Measurements from ENCODE around the gene SATL1. TPM values are rescaled to one million over a fixed set of nuclear protein-coding genes. Genes with fewer than 3 reads are reported as not detected.

Gene SATL1
- total and polyA plus RNA-seq, 2 experiments from 2014 or later, result 0.14 to 0.68 TPM

DNA sequence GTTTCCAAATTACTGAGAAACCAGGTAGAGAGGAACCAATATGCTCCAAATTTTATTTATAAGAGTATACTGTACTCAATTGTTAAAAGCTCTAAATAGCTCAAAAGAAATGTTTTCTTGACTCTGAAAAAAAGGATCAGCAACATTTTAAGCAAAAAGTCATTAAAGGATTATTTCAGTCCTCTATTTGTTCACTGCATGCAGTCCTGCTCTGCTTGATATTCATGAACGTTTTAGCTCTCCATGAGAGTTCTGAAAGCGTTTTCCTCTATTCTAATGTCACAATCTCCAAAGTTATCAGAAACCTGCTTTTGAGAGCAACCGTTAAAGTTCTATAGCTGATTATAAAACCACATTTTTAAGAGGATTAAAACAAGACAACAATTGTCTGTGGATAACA is 129.4 kb downstream of the SATL1 start (continued):
- TF ChIP-seq, protein P1, sequence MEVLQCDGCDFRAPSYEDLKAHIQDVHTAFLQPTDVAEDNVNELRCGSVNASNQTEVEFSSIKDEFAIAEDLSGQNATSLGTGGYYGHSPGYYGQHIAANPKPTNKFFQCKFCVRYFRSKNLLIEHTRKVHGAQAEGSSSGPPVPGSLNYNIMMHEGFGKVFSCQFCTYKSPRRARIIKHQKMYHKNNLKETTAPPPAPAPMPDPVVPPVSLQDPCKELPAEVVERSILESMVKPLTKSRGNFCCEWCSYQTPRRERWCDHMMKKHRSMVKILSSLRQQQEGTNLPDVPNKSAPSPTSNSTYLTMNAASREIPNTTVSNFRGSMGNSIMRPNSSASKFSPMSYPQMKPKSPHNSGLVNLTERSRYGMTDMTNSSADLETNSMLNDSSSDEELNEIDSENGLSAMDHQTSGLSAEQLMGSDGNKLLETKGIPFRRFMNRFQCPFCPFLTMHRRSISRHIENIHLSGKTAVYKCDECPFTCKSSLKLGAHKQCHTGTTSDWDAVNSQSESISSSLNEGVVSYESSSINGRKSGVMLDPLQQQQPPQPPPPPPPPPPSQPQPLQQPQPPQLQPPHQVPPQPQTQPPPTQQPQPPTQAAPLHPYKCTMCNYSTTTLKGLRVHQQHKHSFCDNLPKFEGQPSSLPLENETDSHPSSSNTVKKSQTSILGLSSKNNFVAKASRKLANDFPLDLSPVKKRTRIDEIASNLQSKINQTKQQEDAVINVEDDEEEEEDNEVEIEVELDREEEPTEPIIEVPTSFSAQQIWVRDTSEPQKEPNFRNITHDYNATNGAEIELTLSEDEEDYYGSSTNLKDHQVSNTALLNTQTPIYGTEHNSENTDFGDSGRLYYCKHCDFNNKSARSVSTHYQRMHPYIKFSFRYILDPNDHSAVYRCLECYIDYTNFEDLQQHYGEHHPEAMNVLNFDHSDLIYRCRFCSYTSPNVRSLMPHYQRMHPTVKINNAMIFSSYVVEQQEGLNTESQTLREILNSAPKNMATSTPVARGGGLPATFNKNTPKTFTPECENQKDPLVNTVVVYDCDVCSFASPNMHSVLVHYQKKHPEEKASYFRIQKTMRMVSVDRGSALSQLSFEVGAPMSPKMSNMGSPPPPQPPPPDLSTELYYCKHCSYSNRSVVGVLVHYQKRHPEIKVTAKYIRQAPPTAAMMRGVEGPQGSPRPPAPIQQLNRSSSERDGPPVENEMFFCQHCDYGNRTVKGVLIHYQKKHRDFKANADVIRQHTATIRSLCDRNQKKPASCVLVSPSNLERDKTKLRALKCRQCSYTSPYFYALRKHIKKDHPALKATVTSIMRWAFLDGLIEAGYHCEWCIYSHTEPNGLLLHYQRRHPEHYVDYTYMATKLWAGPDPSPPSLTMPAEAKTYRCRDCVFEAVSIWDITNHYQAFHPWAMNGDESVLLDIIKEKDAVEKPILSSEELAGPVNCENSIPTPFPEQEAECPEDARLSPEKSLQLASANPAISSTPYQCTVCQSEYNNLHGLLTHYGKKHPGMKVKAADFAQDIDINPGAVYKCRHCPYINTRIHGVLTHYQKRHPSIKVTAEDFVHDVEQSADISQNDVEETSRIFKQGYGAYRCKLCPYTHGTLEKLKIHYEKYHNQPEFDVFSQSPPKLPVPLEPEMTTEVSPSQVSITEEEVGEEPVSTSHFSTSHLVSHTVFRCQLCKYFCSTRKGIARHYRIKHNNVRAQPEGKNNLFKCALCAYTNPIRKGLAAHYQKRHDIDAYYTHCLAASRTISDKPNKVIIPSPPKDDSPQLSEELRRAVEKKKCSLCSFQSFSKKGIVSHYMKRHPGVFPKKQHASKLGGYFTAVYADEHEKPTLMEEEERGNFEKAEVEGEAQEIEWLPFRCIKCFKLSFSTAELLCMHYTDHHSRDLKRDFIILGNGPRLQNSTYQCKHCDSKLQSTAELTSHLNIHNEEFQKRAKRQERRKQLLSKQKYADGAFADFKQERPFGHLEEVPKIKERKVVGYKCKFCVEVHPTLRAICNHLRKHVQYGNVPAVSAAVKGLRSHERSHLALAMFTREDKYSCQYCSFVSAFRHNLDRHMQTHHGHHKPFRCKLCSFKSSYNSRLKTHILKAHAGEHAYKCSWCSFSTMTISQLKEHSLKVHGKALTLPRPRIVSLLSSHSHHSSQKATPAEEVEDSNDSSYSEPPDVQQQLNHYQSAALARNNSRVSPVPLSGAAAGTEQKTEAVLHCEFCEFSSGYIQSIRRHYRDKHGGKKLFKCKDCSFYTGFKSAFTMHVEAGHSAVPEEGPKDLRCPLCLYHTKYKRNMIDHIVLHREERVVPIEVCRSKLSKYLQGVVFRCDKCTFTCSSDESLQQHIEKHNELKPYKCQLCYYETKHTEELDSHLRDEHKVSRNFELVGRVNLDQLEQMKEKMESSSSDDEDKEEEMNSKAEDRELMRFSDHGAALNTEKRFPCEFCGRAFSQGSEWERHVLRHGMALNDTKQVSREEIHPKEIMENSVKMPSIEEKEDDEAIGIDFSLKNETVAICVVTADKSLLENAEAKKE (CRISPR knock-in tag; IDR thresholded peaks at IDR 0.05), result no peak

DNA sequence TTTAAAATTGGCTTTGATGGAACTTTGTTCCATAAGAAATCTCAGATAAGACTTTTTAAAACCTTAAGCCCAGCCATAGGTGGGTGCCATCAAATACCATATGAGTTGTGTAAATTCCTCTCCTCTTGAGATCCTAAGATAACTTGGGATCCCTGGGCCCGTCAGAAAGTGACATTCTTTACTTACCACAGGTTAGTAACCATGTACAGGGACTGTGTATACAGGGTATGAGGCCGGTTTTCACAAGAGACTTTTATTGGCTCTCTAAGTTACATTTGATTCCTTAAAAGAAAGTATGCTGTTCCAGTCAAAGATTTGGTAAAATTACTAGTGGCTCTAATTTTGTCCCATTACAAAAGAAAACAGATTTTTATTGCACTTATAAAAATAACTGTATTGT is 129.8 kb downstream of the SATL1 start:
- ATAC-seq, result no peak
- H3K9me3 Mint-ChIP-seq, result no peaks in the 10 kb centered on the region; the same call in 1 of the 3 replicates
- H3K4me1 Mint-ChIP-seq, result no peaks in the 10 kb centered on the region
- TF ChIP-seq JUNB (IDR thresholded peaks at IDR 0.05; ENCODE audit: unreplicated experiment) (no peak), STAT1 (IDR thresholded peaks at IDR 0.05; ENCODE audit: unreplicated experiment) (no peak), POLR2AphosphoS5 (IDR thresholded peaks at IDR 0.05; ENCODE audit: low read depth) (no peak), ZNF114 (CRISPR knock-in tag; IDR thresholded peaks at IDR 0.05) (no peak), NANOG (IDR thresholded peaks at IDR 0.05; ENCODE audit: borderline replicate concordance) (no peak), ZNF331 (CRISPR knock-in tag; IDR thresholded peaks at IDR 0.05; ENCODE audit: low read depth) (no peak), EZH2phosphoT487 (IDR thresholded peaks at IDR 0.05; ENCODE audit: unreplicated experiment) (no peak), CREB1 (CRISPR knock-in tag; IDR thresholded peaks at IDR 0.05; ENCODE audit: low read depth) (no peak), EZH2 (IDR thresholded peaks at IDR 0.05; ENCODE audit: low read depth, unreplicated experiment) (no peak)
- TF ChIP-seq, protein P2, sequence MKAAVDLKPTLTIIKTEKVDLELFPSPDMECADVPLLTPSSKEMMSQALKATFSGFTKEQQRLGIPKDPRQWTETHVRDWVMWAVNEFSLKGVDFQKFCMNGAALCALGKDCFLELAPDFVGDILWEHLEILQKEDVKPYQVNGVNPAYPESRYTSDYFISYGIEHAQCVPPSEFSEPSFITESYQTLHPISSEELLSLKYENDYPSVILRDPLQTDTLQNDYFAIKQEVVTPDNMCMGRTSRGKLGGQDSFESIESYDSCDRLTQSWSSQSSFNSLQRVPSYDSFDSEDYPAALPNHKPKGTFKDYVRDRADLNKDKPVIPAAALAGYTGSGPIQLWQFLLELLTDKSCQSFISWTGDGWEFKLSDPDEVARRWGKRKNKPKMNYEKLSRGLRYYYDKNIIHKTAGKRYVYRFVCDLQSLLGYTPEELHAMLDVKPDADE (IDR thresholded peaks at IDR 0.05), result no peak
- TF ChIP-seq, protein P3, sequence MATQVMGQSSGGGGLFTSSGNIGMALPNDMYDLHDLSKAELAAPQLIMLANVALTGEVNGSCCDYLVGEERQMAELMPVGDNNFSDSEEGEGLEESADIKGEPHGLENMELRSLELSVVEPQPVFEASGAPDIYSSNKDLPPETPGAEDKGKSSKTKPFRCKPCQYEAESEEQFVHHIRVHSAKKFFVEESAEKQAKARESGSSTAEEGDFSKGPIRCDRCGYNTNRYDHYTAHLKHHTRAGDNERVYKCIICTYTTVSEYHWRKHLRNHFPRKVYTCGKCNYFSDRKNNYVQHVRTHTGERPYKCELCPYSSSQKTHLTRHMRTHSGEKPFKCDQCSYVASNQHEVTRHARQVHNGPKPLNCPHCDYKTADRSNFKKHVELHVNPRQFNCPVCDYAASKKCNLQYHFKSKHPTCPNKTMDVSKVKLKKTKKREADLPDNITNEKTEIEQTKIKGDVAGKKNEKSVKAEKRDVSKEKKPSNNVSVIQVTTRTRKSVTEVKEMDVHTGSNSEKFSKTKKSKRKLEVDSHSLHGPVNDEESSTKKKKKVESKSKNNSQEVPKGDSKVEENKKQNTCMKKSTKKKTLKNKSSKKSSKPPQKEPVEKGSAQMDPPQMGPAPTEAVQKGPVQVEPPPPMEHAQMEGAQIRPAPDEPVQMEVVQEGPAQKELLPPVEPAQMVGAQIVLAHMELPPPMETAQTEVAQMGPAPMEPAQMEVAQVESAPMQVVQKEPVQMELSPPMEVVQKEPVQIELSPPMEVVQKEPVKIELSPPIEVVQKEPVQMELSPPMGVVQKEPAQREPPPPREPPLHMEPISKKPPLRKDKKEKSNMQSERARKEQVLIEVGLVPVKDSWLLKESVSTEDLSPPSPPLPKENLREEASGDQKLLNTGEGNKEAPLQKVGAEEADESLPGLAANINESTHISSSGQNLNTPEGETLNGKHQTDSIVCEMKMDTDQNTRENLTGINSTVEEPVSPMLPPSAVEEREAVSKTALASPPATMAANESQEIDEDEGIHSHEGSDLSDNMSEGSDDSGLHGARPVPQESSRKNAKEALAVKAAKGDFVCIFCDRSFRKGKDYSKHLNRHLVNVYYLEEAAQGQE (IDR thresholded peaks at IDR 0.05; ENCODE audit: unreplicated experiment), result no peak
- TF ChIP-seq, protein P4, sequence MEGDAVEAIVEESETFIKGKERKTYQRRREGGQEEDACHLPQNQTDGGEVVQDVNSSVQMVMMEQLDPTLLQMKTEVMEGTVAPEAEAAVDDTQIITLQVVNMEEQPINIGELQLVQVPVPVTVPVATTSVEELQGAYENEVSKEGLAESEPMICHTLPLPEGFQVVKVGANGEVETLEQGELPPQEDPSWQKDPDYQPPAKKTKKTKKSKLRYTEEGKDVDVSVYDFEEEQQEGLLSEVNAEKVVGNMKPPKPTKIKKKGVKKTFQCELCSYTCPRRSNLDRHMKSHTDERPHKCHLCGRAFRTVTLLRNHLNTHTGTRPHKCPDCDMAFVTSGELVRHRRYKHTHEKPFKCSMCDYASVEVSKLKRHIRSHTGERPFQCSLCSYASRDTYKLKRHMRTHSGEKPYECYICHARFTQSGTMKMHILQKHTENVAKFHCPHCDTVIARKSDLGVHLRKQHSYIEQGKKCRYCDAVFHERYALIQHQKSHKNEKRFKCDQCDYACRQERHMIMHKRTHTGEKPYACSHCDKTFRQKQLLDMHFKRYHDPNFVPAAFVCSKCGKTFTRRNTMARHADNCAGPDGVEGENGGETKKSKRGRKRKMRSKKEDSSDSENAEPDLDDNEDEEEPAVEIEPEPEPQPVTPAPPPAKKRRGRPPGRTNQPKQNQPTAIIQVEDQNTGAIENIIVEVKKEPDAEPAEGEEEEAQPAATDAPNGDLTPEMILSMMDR (conservative IDR thresholded peaks at IDR 0.05; ENCODE audit: low read depth in 2 of 2), result no peak

More for the DNA sequence above, 129.8 kb downstream of the SATL1 start:
- DNase-seq (ENCODE audit: low spot score), result no peak
- no peak overlapping the region for H3K27ac ChIP-seq (ENCODE audit: low read depth)
- no peaks in the 10 kb centered on the region for H4K20me1 ChIP-seq (replicated peaks; ENCODE audit: insufficient read depth)
- H3K4me3 ChIP-seq, result no peak overlapping the region
- H2AFZ ChIP-seq, result no peak overlapping the region
- Mint-ChIP-seq H3K36me3 (ENCODE audit: low read depth) (no peaks in the 10 kb centered on the region), H3K27me3 (ENCODE audit: insufficient read depth, low read depth, poor library complexity) (peaks cover 3% of the 10 kb centered on the region), H3K4me3 (no peak overlapping the region), H3K27ac (no peak overlapping the region)
- no peaks in the 10 kb centered on the region for H3K36me3 ChIP-seq (ENCODE audit: insufficient read depth)
- H3F3A ChIP-seq (replicated peaks; ENCODE audit: low read depth), result no peaks in the 10 kb centered on the region
- no peak overlapping the region for H3K4me2 ChIP-seq
- no peaks in the 10 kb centered on the region for H3K4me1 ChIP-seq (ENCODE audit: insufficient read depth)
- no peaks in the 10 kb centered on the region for H3K9me2 ChIP-seq (ENCODE audit: insufficient read depth)
- no peaks in the 10 kb centered on the region for H3K79me2 ChIP-seq (replicated peaks; ENCODE audit: insufficient read depth)
- H3K27me3 ChIP-seq (ENCODE audit: insufficient read depth), result no peaks in the 10 kb centered on the region

All from GM23338 (cell line).